H9 (cell line): ENCODE measurements around the gene NUDT4. TPM values are rescaled to one million over a fixed set of nuclear protein-coding genes. Genes with fewer than 3 reads are reported as not detected.

Experiments
- DNase-seq: peaks from one replicate; pipeline ENCODE4 v3.0.0-alpha.2; 2017
- H2AFZ ChIP-seq: one replicate; pipeline ENCODE4 v1.6.1; 2013; ENCODE audit warnings: mild to moderate bottlenecking, low read length, control low read depth, moderate library complexity
- H2AK5ac ChIP-seq: 2 replicates; pipeline ENCODE4 v1.6.1; 2013; ENCODE audit warnings: low read length, control low read depth, mixed read lengths; ENCODE audit not compliant: insufficient read length
- H2BK120ac ChIP-seq: one replicate; pipeline ENCODE4 v1.6.1; 2013; ENCODE audit warnings: low read depth, mild to moderate bottlenecking, low read length, control low read depth, inconsistent platforms; ENCODE audit not compliant: poor library complexity, severe bottlenecking
- H2BK12ac ChIP-seq: 2 replicates; pipeline ENCODE4 v1.6.1; 2013; ENCODE audit warnings: low read length, control low read depth, mixed read lengths, low read depth; ENCODE audit not compliant: insufficient read length
- H2BK15ac ChIP-seq: 2 replicates; pipeline ENCODE4 v1.6.1; 2013; ENCODE audit warnings: low read depth, low read length, control low read depth
- H2BK20ac ChIP-seq: one replicate; pipeline ENCODE4 v1.6.1; 2013; ENCODE audit warnings: low read depth, mild to moderate bottlenecking, low read length, control low read depth, inconsistent platforms; ENCODE audit not compliant: poor library complexity, severe bottlenecking
- H2BK5ac ChIP-seq: 2 replicates; pipeline ENCODE4 v1.6.1; 2013; ENCODE audit warnings: low read length, control low read depth, mixed read lengths; ENCODE audit not compliant: insufficient read length
- H3K14ac ChIP-seq: 2 replicates; pipeline ENCODE4 v1.6.1; 2013; ENCODE audit warnings: low read length, control low read depth; ENCODE audit not compliant: insufficient read depth
- H3K18ac ChIP-seq: 2 replicates; pipeline ENCODE4 v1.6.1; 2013; ENCODE audit warnings: low read depth, mild to moderate bottlenecking, mixed read lengths, low read length, control low read depth; ENCODE audit not compliant: insufficient read length
- H3K23ac ChIP-seq: 2 replicates; pipeline ENCODE4 v1.6.1; 2013; ENCODE audit warnings: low read length, control low read depth, mixed read lengths, low read depth; ENCODE audit not compliant: insufficient read length
- H3K23me2 ChIP-seq: 2 replicates; pipeline ENCODE4 v1.6.1; 2013; ENCODE audit warnings: low read depth, mild to moderate bottlenecking, mixed read lengths, low read length, control low read depth; ENCODE audit not compliant: insufficient read length, poor library complexity, severe bottlenecking
- H3K27ac ChIP-seq: 2 replicates; pipeline ENCODE4 v1.5.1; 2013; ENCODE audit warnings: low read length, control low read depth, mixed read lengths, low read depth; ENCODE audit not compliant: insufficient read length
- H3K27me3 ChIP-seq: 2 replicates; pipeline ENCODE4 v1.6.1; 2013; ENCODE audit warnings: low read length, control low read depth, inconsistent platforms; ENCODE audit not compliant: insufficient read depth
- H3K4ac ChIP-seq: 2 replicates; pipeline ENCODE4 v1.6.1; 2013; ENCODE audit warnings: low read depth, mild to moderate bottlenecking, control low read depth, inconsistent platforms, low read length, moderate library complexity
- H3K4me1 ChIP-seq: 2 replicates; pipeline ENCODE4 v1.6.1; 2013; ENCODE audit warnings: low read length, control low read depth, inconsistent platforms; ENCODE audit not compliant: insufficient read depth
- H3K4me2 ChIP-seq: 2 replicates; pipeline ENCODE4 v1.6.1; 2013; ENCODE audit warnings: low read length, control low read depth, mixed read lengths; ENCODE audit not compliant: insufficient read length, insufficient read depth
- H3K56ac ChIP-seq: 2 replicates; pipeline ENCODE4 v1.6.1; 2013; ENCODE audit warnings: low read depth, mild to moderate bottlenecking, mixed read lengths, low read length, control low read depth; ENCODE audit not compliant: insufficient read length
- H3K79me1 ChIP-seq: 2 replicates; pipeline ENCODE4 v1.6.1; 2013; ENCODE audit warnings: low read depth, mild to moderate bottlenecking, moderate library complexity, low read length, control low read depth, inconsistent platforms; ENCODE audit not compliant: insufficient read depth, poor library complexity, severe bottlenecking
- H3K79me2 ChIP-seq: 2 replicates; pipeline ENCODE4 v1.6.1; 2013; ENCODE audit warnings: low read length, control low read depth, inconsistent platforms; ENCODE audit not compliant: insufficient read depth
- H3K9ac ChIP-seq: 2 replicates; pipeline ENCODE4 v1.6.1; 2013; ENCODE audit warnings: low read length, control low read depth, mixed read lengths; ENCODE audit not compliant: insufficient read length; ENCODE audit errors: extremely low read depth
- H3K9me3 ChIP-seq: one replicate; pipeline ENCODE4 v1.6.1; 2013; ENCODE audit warnings: low read depth, low read length, inconsistent platforms; ENCODE audit not compliant: control insufficient read depth
- H3T11ph ChIP-seq: one replicate; pipeline ENCODE4 v1.6.1; 2013; ENCODE audit warnings: mild to moderate bottlenecking, low read length, control low read depth, inconsistent platforms
- H4K20me1 ChIP-seq: one replicate; pipeline ENCODE4 v1.6.1; 2013; ENCODE audit not compliant: control insufficient read depth, insufficient read length, insufficient read depth
- H4K5ac ChIP-seq: 2 replicates; pipeline ENCODE4 v1.6.1; 2013; ENCODE audit warnings: low read depth, mild to moderate bottlenecking, mixed read lengths, low read length, control low read depth; ENCODE audit not compliant: insufficient read length
- H4K8ac ChIP-seq: replicated peaks from 2 replicates; pipeline ENCODE4 v1.6.1; 2013; ENCODE audit warnings: low read length, control low read depth, mixed read lengths, low read depth; ENCODE audit not compliant: insufficient read length
- H4K91ac ChIP-seq: 2 replicates; pipeline ENCODE4 v1.6.1; 2013; ENCODE audit warnings: low read depth, mild to moderate bottlenecking, moderate library complexity, mixed read lengths, low read length, control low read depth; ENCODE audit not compliant: insufficient read length
- H3K27ac Mint-ChIP-seq, 3 experiments: 2 replicates in 2 of 3; 3 replicates in 1 of 3; pipeline ENCODE4 v1.8.0; 2020 to 2021; ENCODE audit warnings: mixed read lengths in 3 of 3, mild to moderate bottlenecking in 1 of 3, moderate library complexity in 1 of 3
- H3K27me3 Mint-ChIP-seq: 2 replicates; pipeline ENCODE4 v1.8.0; 2021; ENCODE audit warnings: low read depth, mild to moderate bottlenecking, moderate library complexity, mixed read lengths
- H3K36me3 Mint-ChIP-seq, 3 experiments: 2 replicates in 2 of 3; 3 replicates in 1 of 3; pipeline ENCODE4 v1.8.0; 2020 to 2021; ENCODE audit warnings: low read depth in 3 of 3, mixed read lengths in 3 of 3; ENCODE audit not compliant: insufficient read depth in 1 of 3
- H3K4me1 Mint-ChIP-seq, 2 experiments: 2 replicates each; pipeline ENCODE4 v1.8.0; 2020; ENCODE audit warnings: mixed read lengths in 2 of 2
- H3K4me3 Mint-ChIP-seq, 2 experiments: 2 replicates in 1 of 2; 3 replicates in 1 of 2; pipeline ENCODE4 v1.8.0; 2020 to 2021; ENCODE audit warnings: mild to moderate bottlenecking in 2 of 2, mixed read lengths in 2 of 2, moderate library complexity in 1 of 2
- H3K9me3 Mint-ChIP-seq, 2 experiments: 2 replicates in 1 of 2; 3 replicates in 1 of 2; pipeline ENCODE4 v1.8.0; 2020; ENCODE audit warnings: mild to moderate bottlenecking in 2 of 2, mixed read lengths in 2 of 2, moderate library complexity in 1 of 2
- WGBS: extraction: QIAGEN DNeasy Blood & Tissue Kit; methylation state at CpG from one replicate; pipeline ENCODE4 v1.1.7; 2013; ENCODE audit warnings: missing lambda C conversion rate, low lambda C conversion rate, mixed read lengths; ENCODE audit not compliant: insufficient read length; ENCODE audit errors: extremely low coverage; 5-methylcytosine and 5-hydroxymethylcytosine counted together
- total RNA-seq: library from RNA; stranded (reverse); gene quantifications from 2 replicates; pipeline ENCODE4 v1.2.1, GENCODE V29; 2021
- TF ChIP-seq, protein P1 (sequence below): fragments of 200-600 bp; sonication (generic); conservative IDR thresholded peaks from 3 replicates; pipeline ENCODE4 v1.8.0; 2021; ENCODE audit warnings: antibody characterized with exemption, mild to moderate bottlenecking

NUDT4 gene
- total RNA-seq, 1 experiment from 2014 or later: 40.6 TPM

GRCh38 chr12:93365616-93366405 lies 11.9 kb upstream of the NUDT4 start:
- Histone ChIP-seq H2BK120ac (no peak overlapping the region), H4K8ac (no peak overlapping the region), H3K14ac (no peak overlapping the region), H3K23ac (no peak overlapping the region), H3K79me1 (no peaks in the 10 kb centered on the region), H2AFZ (no peak overlapping the region), H2BK15ac (no peak overlapping the region), H3K56ac (no peak overlapping the region), H2AK5ac (no peak overlapping the region), H3K27ac (no peak overlapping the region), H3K23me2 (no peaks in the 10 kb centered on the region), H3K4me1 (peaks cover 2% of the 10 kb centered on the region), H3K79me2 (no peaks in the 10 kb centered on the region), H3K9me3 (no peaks in the 10 kb centered on the region), H2BK5ac (no peak overlapping the region), H3T11ph (no peak overlapping the region), H3K4me2 (no peak overlapping the region), H2BK20ac (peak overlapping the region; percentile 64), H3K4ac (no peak overlapping the region), H2BK12ac (no peak overlapping the region), H4K5ac (no peak overlapping the region), H3K9ac (no peak overlapping the region), H4K20me1 (no peaks in the 10 kb centered on the region), H3K27me3 (no peaks in the 10 kb centered on the region), H3K18ac (no peak overlapping the region), H4K91ac (no peak overlapping the region)
- Mint-ChIP-seq H3K9me3 (no peaks in the 10 kb centered on the region), H3K4me1 (peaks cover 11 to 15% of the 10 kb centered on the region in 2 experiments), H3K27ac (no peak overlapping the region), H3K4me3 (no peak overlapping the region), H3K36me3 (peaks cover 0 to 4% (median under 1%) of the 10 kb centered on the region in 3 experiments; a peak in 3 of 7 replicates), H3K27me3 (no peaks in the 10 kb centered on the region)
- TF ChIP-seq, protein P1, sequence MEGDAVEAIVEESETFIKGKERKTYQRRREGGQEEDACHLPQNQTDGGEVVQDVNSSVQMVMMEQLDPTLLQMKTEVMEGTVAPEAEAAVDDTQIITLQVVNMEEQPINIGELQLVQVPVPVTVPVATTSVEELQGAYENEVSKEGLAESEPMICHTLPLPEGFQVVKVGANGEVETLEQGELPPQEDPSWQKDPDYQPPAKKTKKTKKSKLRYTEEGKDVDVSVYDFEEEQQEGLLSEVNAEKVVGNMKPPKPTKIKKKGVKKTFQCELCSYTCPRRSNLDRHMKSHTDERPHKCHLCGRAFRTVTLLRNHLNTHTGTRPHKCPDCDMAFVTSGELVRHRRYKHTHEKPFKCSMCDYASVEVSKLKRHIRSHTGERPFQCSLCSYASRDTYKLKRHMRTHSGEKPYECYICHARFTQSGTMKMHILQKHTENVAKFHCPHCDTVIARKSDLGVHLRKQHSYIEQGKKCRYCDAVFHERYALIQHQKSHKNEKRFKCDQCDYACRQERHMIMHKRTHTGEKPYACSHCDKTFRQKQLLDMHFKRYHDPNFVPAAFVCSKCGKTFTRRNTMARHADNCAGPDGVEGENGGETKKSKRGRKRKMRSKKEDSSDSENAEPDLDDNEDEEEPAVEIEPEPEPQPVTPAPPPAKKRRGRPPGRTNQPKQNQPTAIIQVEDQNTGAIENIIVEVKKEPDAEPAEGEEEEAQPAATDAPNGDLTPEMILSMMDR: no peak
- WGBS: no CpG with 5 or more reads among the region's 7 CpGs
- no peak for DNase-seq
